ENCODE measurements around the gene OGFOD3.
A peak's percentile ranks its signal among the peaks of the same experiment; 100 is the strongest.

The OGFOD3 gene

GRCh38 chr17:82399041-82399441, 19.3 kb downstream of the OGFOD3 start:
- H3K9me3 Mint-ChIP-seq = no peaks in the 10 kb centered on the region
- no peak overlapping the region for H3K4me3 Mint-ChIP-seq
- DNase-seq (no peak), ATAC-seq (replicated peaks) (no peak)
- H3K27ac Mint-ChIP-seq = no peak overlapping the region
- no peaks in the 10 kb centered on the region for H3K27me3 Mint-ChIP-seq
- peaks cover 13 to 21% of the 10 kb centered on the region in 2 donors for H3K4me1 Mint-ChIP-seq
- H3K36me3 Mint-ChIP-seq = peaks cover 31 to 69% of the 10 kb centered on the region in 2 donors

DNA sequence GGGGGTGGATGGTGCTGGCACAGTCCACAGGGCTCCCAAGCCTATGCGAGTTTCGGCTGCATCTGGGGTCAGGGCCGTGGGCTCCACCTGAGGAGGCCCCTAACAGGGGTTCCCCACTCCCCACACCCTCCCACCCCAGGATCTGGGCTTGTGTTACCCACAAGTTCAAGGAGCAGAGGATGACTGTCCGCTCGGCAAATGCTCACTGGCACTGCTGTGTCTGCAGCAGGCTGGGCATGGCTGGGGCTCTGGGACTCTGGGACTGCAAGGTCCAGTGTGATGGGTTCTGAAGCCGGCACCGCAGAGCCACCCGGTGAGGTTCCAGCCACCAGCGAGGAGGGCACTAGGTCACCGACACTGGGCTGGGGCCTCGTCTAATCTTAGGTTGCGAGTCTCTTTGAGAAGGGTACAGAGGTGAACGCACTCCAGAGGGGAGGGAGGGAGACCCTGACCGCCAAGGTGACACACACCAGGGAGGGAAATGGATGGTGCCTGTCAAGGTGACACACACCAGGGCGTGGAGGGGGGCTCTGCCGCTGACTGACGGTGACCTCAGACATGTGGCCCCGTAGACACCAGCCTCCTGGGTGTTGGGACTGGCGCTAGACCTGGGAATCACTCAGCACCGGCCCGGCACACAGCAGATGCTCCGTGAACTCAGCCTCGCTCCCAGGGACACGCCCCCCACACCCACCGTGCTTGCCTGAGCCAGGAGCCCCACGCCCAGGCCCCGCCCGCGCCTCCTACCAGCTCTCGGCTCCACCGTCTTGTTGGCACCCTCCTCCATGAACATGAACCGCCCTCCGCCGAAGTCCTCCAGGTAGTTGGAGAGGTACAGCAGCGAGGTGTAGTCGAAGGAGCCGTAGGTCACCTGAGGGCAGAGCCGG, 20.7 kb downstream of the OGFOD3 start:
- DNase-seq = no peak
- H3K27me3 Mint-ChIP-seq = no peaks in the 10 kb centered on the region
- no peak for ATAC-seq (replicated peaks)
- H3K36me3 Mint-ChIP-seq = peaks cover 31 to 70% of the 10 kb centered on the region in 2 donors
- H3K27ac Mint-ChIP-seq = no peak overlapping the region
- no peak overlapping the region for H3K4me3 Mint-ChIP-seq
- H3K9me3 Mint-ChIP-seq = no peaks in the 10 kb centered on the region
- peaks cover 11 to 17% of the 10 kb centered on the region in 2 donors for H3K4me1 Mint-ChIP-seq

DNA sequence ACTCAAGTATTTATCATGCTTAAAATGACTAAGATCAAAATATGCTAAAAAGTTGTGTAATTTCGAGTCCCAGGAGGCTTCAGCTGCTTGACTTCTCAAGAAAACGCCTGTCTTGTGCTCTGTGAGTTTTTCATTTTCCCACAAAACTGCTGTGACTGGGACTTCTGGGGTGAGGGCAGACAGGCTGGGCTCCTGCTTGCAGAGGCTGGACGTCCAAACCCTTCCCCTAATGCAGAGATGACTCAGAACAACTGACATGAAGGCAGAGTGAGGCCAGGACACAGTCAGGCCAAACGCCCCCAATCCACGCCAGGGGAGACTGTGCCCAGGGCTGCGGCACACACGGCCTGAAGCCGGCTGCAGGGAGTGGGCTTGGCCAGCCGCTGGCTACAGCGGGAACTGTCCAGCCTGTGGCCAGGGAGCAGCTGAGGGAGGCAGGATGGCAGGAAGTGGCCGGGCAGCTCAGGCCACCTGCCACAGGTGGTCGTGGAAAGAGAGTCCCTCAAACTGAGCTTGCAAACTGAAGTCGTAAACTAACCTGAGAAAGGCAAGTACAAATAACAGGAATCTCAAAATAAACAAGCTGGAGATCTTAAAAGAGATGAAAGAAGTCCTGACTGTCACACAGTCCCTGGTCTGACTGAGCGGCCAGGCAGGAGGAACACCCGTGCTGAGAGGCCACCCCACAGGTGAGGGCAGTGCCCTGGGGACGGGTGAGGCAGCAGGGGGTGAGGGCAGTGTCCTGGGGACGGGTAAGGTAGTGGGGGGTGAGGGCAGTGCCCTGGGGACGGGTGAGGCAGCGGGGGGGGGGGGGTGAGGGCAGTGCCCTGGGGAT, 21.6 kb downstream of the OGFOD3 start:
- Mint-ChIP-seq H3K4me1 (peaks cover 11 to 16% of the 10 kb centered on the region in 2 donors), H3K36me3 (peaks cover 37 to 70% of the 10 kb centered on the region in 2 donors), H3K27me3 (no peaks in the 10 kb centered on the region), H3K4me3 (no peak overlapping the region), H3K27ac (peak overlapping the region; percentile 4), H3K9me3 (no peaks in the 10 kb centered on the region)
- no peak for DNase-seq
- ATAC-seq (replicated peaks) = no peak

DNA sequence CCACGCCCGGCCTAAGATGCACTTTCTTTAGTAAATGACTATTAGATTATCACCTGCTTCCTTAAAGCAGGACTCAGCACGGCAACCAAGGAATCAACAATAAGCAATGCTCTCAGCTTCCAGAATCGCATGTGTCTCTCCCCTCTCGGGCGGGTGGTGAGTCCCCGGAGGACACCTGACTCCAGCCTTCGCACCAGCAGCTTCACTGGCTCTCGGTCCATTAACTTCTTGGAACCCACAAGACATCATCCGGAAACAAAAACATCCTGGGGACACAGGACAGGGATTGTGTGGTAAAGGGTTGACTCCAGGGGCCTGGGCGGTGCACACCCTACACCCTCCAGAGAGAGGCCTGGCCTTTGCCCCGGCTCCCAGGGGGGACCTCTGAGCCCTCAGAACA, 24.1 kb downstream of the OGFOD3 start:
- H3K4me3 Mint-ChIP-seq = no peak overlapping the region
- no peak for DNase-seq
- peaks cover 34 to 55% of the 10 kb centered on the region in 2 donors for H3K36me3 Mint-ChIP-seq
- no peak for ATAC-seq (replicated peaks)
- H3K27ac Mint-ChIP-seq = no peak overlapping the region
- no peaks in the 10 kb centered on the region for H3K27me3 Mint-ChIP-seq
- no peaks in the 10 kb centered on the region for H3K9me3 Mint-ChIP-seq
- H3K4me1 Mint-ChIP-seq = peaks cover 0 to 7% of the 10 kb centered on the region in 2 donors

- peaks cover 31 to 48% of the 10 kb centered on the region in 2 donors for H3K36me3 Mint-ChIP-seq
- no peaks in the 10 kb centered on the region for H3K9me3 Mint-ChIP-seq
- peaks cover 0 to 7% of the 10 kb centered on the region in 2 donors for H3K4me1 Mint-ChIP-seq
- no peaks in the 10 kb centered on the region for H3K27me3 Mint-ChIP-seq
- ATAC-seq (replicated peaks) = no peak
- H3K27ac Mint-ChIP-seq = no peak overlapping the region
- H3K4me3 Mint-ChIP-seq = no peak overlapping the region
- no peak for DNase-seq
Measured at GRCh38 chr17:82392941-82393340, 25.4 kb downstream of the OGFOD3 start.

GRCh38 chr17:82392209-82392920, 26.0 kb downstream of the OGFOD3 start:
- Mint-ChIP-seq H3K36me3 (peaks cover 28 to 47% of the 10 kb centered on the region in 2 donors), H3K27ac (no peak overlapping the region), H3K27me3 (peaks cover 0 to 6% of the 10 kb centered on the region in 2 donors), H3K4me1 (peaks cover 0 to 10% of the 10 kb centered on the region in 2 donors), H3K4me3 (no peak overlapping the region), H3K9me3 (no peaks in the 10 kb centered on the region)
- ATAC-seq (replicated peaks) (no peak), DNase-seq (no peak)

GRCh38 chr17:82391496-82392066, 26.8 kb downstream of the OGFOD3 start:
- no peak overlapping the region for H3K4me3 Mint-ChIP-seq

DNA sequence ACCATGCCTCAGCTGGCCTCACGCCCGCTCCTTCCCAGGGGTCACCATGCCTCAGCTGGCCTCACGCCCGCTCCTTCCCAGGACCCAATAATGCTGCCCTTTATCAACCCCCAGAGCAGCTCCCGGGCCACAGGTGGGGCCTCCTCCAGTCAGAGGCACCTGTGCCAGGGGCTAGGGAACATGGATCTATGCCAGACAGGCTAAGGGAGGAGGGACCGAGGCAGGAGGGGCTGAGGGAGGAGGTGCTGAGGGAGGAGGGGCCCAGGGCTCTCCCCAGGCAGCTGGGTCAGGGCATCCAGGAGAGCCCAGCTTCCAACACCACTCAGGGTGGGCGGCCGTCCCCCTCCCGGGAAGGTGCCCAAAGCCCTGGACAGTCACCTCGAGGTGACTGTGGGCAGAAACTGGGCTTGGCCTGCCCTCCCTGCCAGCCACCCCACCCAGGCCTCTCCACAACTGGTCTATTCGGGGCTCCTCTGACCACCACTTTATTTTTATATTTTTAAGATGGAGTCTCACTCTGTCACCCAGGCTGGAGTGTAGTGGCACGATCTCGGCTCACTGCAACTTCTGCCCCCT, 27.4 kb downstream of the OGFOD3 start:
- ATAC-seq (replicated peaks) (no peak), DNase-seq (no peak)
- Mint-ChIP-seq H3K4me3 (no peak overlapping the region), H3K27ac (no peak overlapping the region), H3K9me3 (no peaks in the 10 kb centered on the region), H3K36me3 (peaks cover 26 to 35% of the 10 kb centered on the region in 2 donors), H3K4me1 (peaks cover 0 to 9% of the 10 kb centered on the region in 2 donors), H3K27me3 (peaks cover 5 to 9% of the 10 kb centered on the region in 2 donors)

More at GRCh38 chr17:82391496-82392066, 26.8 kb downstream of the OGFOD3 start:
- H3K27me3 Mint-ChIP-seq = peaks cover 0 to 6% of the 10 kb centered on the region in 2 donors
- H3K27ac Mint-ChIP-seq = no peak overlapping the region
- H3K36me3 Mint-ChIP-seq = peaks cover 26 to 42% of the 10 kb centered on the region in 2 donors
- DNase-seq (no peak), ATAC-seq (replicated peaks) (no peak)
- H3K9me3 Mint-ChIP-seq = no peaks in the 10 kb centered on the region
- H3K4me1 Mint-ChIP-seq = peaks cover 0 to 6% of the 10 kb centered on the region in 2 donors

- DNase-seq (no peak), ATAC-seq (replicated peaks) (no peak)
- H3K36me3 Mint-ChIP-seq = peaks cover 22 to 31% of the 10 kb centered on the region in 2 donors
- peaks cover 9 to 11% of the 10 kb centered on the region in 2 donors for H3K27me3 Mint-ChIP-seq
- H3K4me3 Mint-ChIP-seq = no peak overlapping the region
- H3K4me1 Mint-ChIP-seq = peaks cover 0 to 7% of the 10 kb centered on the region in 2 donors
- no peaks in the 10 kb centered on the region for H3K9me3 Mint-ChIP-seq
- no peak overlapping the region for H3K27ac Mint-ChIP-seq
Measured at GRCh38 chr17:82390015-82390859, 28.1 kb downstream of the OGFOD3 start.

DNA sequence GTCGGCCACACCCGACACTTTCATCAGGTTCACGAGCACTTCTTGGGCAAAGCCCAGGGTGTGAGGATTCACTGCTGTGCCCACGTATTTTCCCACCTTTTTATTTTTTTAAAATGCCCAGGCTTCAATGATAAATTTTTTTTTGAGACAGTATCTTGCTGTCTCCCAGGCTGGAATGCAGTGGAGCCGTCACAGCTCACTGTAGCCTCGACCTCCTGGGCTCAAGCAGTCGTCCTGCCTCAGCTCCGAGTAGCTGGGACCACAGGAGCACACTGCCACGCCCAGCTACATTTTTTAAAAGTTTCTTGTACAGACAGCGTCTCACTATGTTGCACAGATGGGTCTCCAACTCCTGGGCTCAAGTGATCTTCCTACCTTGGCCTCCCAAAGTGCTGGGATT, 29.0 kb downstream of the OGFOD3 start:
- peaks cover 18 to 24% of the 10 kb centered on the region in 2 donors for H3K36me3 Mint-ChIP-seq
- ATAC-seq (replicated peaks) = no peak
- H3K9me3 Mint-ChIP-seq = no peaks in the 10 kb centered on the region
- H3K27me3 Mint-ChIP-seq = peaks cover 9 to 16% of the 10 kb centered on the region in 2 donors
- no peak overlapping the region for H3K4me3 Mint-ChIP-seq
- peaks cover 0 to 7% of the 10 kb centered on the region in 2 donors for H3K4me1 Mint-ChIP-seq
- DNase-seq = no peak
- H3K27ac Mint-ChIP-seq = no peak overlapping the region

- ATAC-seq (replicated peaks) = no peak
- H3K9me3 Mint-ChIP-seq = no peaks in the 10 kb centered on the region
- no peak for DNase-seq
Measured at GRCh38 chr17:82388922-82389283, 29.5 kb downstream of the OGFOD3 start.

DNA sequence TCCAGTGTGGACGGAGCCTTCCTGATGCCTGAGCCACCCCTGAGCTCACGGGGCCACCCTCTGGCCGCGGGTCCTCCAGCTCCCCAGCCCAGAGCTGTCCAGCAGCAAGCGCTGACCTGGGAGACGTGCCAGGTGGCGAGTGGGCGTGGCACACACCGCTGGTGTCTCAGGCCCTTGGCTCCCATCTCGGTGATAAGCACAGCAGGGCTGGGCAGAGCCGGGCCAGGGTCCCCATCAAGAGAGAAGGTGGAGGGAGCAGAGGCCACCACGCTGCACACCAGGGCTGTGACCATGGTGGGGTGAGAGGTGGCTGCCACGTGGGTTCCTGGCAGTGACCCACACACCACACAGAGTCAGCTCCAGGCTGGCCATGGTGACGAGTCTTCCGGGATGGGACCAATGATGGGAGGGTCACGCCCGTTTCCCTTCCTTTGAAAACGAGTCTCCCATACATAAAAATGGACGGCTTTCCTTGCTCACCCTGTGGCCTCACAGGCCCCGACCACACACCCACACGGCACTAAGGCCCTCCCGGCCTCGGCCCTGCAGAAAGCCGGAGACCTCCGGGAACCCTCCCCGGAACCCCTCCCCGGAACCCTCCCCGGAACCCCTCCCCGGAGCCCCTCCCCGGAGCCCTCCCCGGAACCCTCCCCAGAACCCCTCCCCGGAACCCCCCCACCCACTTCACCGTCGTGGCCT, 30.0 kb downstream of the OGFOD3 start:
- no peak overlapping the region for H3K4me3 Mint-ChIP-seq
- DNase-seq (no peak), ATAC-seq (replicated peaks) (no peak)
- H3K9me3 Mint-ChIP-seq = no peaks in the 10 kb centered on the region
- peaks cover 0 to 7% of the 10 kb centered on the region in 2 donors for H3K4me1 Mint-ChIP-seq
- peaks cover 9 to 15% of the 10 kb centered on the region in 2 donors for H3K36me3 Mint-ChIP-seq
- no peak overlapping the region for H3K27ac Mint-ChIP-seq
- peaks cover 14 to 23% of the 10 kb centered on the region in 2 donors for H3K27me3 Mint-ChIP-seq

More at GRCh38 chr17:82388922-82389283, 29.5 kb downstream of the OGFOD3 start:
- Mint-ChIP-seq H3K4me1 (peaks cover 0 to 7% of the 10 kb centered on the region in 2 donors), H3K4me3 (no peak overlapping the region), H3K27me3 (peaks cover 11 to 18% of the 10 kb centered on the region in 2 donors), H3K27ac (no peak overlapping the region), H3K36me3 (peaks cover 13 to 20% of the 10 kb centered on the region in 2 donors)

Measured in stimulated activated naive B cell treated with anti-CD40 and anti-IgM and Interleukin-4, amounts not matched to agents 10 μg/mL and 1 μg/mL and 100 μg/mL, for 72 hours (primary cell).